Epithelial cell of prostate (primary cell): ENCODE results near the gene PLCB2.
A peak's percentile ranks its signal among the peaks of the same experiment; 100 is the strongest.

ENCODE experiments used
- DNase-seq: peaks from one replicate; pipeline ENCODE4 v3.0.0-alpha.2; 2011; ENCODE audit warnings: low read depth, low spot score
- H3K27ac ChIP-seq: fragments of 450-650 bp; 2 replicates; pipeline ENCODE4 v1.5.1; 2017; ENCODE audit warnings: mild to moderate bottlenecking

PLCB2 gene

GRCh38 chr15:40275523-40275922 is 32.2 kb downstream of the PLCB2 start:
- no peak for DNase-seq
- H3K27ac ChIP-seq, result no peak overlapping the region

- no peak for DNase-seq
- no peak overlapping the region for H3K27ac ChIP-seq
Observed at GRCh38 chr15:40274350-40275274, 33.1 kb downstream of the PLCB2 start.

- no peak for DNase-seq
- no peak overlapping the region for H3K27ac ChIP-seq
Observed at GRCh38 chr15:40273428-40273827, 34.3 kb downstream of the PLCB2 start.

- H3K27ac ChIP-seq, result no peak overlapping the region
- no peak for DNase-seq
Observed at GRCh38 chr15:40272485-40273056, 35.2 kb downstream of the PLCB2 start.

GRCh38 chr15:40271685-40272484 is 35.9 kb downstream of the PLCB2 start:
- H3K27ac ChIP-seq, result no peak overlapping the region
- DNase-seq, result no peak

- no peak overlapping the region for H3K27ac ChIP-seq
- no peak for DNase-seq
Observed at GRCh38 chr15:40270246-40270995, 37.3 kb downstream of the PLCB2 start.

DNA sequence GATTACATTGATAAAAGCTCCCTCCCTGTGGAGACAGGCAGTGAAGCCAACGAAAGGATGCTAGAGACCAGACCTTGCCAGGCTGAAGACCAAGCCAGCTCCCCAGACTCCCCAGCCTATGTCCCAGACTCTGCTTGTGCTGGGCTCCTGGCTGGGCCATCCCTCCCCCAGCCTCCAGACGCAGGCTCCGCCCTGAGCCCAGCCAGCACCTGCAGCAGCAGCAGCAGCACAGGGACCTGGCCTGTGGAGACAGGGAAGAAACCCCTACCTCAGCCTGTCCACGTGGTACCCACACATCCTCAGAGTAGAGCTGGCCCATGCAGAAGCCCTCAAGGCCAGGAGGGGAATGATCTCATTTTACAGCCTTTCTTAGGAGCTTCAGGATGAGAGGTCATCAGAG is 38.1 kb downstream of the PLCB2 start:
- DNase-seq, result no peak
- no peak overlapping the region for H3K27ac ChIP-seq

- no peak for DNase-seq
- H3K27ac ChIP-seq, result no peak overlapping the region
Observed at GRCh38 chr15:40267670-40268069, 40.1 kb downstream of the PLCB2 start.

- H3K27ac ChIP-seq, result peak overlapping the region; percentile 50
- DNase-seq, result peak; percentile 89
Observed at GRCh38 chr15:40266828-40267304, 40.9 kb downstream of the PLCB2 start.

DNA sequence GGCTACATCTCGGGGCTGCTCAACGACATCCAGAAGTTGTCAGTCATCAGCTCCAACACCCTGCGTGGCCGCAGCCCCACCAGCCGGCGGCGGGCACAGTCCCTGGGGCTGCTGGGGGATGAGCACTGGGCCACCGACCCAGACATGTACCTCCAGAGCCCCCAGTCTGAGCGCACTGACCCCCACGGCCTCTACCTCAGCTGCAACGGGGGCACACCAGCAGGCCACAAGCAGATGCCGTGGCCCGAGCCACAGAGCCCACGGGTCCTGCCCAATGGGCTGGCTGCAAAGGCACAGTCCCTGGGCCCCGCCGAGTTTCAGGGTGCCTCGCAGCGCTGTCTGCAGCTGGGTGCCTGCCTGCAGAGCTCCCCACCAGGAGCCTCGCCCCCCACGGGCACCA is 41.9 kb downstream of the PLCB2 start:
- no peak for DNase-seq
- no peak overlapping the region for H3K27ac ChIP-seq

GRCh38 chr15:40265355-40265754 is 42.4 kb downstream of the PLCB2 start:
- no peak overlapping the region for H3K27ac ChIP-seq
- no peak for DNase-seq

- no peak overlapping the region for H3K27ac ChIP-seq
- DNase-seq, result no peak
Observed at GRCh38 chr15:40264321-40265153, 43.2 kb downstream of the PLCB2 start.

DNA sequence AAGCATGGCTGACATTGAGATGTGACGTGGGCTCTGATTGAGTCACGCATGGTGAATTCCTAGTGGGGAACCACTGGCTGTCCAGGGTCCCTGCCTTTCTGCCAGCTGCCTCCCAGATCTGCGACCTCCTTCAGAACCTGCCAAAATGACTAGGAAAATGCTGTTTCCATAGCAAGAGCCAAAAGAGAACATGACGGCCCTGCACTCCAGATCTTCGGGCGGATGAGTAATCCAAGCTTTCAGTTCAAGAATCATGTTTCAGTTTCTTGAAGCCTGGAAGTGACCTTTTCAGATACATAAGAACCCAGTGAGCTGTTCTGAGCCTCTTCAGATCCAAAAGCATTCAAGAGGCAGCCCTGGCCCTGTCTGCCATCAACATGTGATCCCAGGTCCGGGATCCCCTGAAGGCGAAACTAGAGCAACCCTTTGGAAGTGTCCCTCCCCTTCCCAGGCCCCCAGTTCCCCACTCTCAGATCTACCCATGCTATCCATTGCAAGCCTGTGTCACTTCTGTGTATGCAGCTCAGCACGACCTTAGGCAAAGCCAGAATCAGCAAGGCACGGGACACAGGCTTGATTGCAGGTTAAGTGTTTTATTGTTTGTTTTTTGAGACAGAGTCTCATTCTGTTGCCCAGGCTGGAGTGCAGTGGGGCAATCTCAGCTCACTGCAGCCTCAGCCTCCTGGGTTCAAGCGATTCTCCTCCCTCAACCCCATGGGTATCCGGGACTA is 44.5 kb downstream of the PLCB2 start:
- H3K27ac ChIP-seq, result no peak overlapping the region
- no peak for DNase-seq

DNA sequence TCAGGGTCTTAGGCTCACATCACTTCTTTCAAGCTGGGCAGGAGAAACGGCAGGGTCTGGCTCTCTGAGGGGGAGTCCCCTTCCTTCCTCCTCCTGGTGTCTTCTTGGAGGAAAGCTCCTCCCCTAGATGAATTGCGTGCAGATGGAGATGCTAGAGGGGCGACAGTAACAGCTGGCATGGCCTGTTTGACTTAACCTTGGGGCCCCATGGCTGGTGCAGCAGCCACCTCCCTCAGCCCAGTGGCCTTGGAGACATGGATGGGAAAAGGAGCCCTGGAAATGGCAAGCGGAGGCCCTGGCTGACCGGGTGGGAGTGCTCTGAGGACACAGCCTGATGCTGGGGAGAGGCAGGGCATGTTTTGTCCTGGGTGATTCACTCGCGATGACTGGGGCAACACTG is 48.7 kb downstream of the PLCB2 start:
- DNase-seq, result no peak

DNA sequence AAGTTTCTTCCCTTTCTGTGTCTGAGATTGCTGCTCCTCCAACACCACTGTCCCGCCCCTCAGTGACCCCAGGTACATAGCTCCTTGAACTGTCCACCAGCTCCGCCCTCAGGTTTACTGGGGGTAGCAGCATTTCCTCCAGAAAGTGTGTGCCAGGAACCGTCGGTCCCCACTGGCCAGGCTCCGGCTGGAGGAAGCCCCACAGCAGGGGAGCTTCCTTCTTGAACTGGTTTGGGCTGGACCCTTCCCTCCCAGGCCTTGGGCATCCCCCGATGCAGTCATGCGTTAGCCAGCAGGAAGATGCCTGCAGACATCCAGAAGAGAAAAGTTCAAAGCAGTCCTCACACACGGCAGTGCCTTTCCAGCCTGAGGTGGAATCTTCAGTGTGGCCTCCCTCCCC is 49.2 kb downstream of the PLCB2 start:
- DNase-seq, result no peak

More for the DNA sequence above, 48.7 kb downstream of the PLCB2 start:
- H3K27ac ChIP-seq, result no peak overlapping the region

DNA sequence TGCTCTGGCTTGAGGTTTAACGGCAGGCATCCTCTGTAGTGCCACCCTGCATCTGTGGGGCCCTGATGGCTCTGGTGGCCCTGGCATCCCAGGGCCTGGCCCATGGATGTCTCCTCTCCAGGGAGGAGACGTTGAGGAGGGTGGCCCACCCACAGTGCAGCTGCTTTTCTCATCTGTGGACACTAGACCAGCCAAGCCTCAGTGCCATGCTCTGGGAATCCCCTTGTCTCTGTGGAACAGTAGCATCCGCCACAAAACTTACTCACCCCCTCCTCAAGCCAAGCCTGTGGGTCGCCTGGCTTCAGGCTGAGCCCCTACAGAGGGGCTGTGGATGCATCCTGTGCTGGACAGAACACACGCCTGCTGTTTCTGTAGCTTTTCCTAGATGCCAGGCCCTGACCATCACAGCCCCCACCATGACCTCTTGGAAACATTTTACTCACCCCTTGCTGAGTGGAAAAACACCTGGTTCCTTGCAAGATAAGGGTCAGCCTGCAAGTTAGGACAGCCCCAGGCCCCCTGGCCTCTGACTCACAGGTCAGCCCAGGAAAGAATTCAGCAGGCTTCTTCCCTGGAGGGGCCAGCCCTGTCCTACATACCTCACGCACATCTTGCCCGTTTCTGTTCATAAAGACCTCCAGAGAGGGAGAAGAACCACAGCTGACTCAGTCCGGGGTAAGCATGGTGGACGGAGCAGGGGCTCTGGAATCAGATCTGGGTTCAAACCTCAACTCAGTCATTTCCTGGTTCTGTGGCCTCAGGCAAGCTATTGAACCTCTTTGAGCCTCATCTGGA is 49.9 kb downstream of the PLCB2 start:
- no peak overlapping the region for H3K27ac ChIP-seq
- no peak for DNase-seq

More for the DNA sequence above, 49.2 kb downstream of the PLCB2 start:
- H3K27ac ChIP-seq, result no peak overlapping the region

DNA sequence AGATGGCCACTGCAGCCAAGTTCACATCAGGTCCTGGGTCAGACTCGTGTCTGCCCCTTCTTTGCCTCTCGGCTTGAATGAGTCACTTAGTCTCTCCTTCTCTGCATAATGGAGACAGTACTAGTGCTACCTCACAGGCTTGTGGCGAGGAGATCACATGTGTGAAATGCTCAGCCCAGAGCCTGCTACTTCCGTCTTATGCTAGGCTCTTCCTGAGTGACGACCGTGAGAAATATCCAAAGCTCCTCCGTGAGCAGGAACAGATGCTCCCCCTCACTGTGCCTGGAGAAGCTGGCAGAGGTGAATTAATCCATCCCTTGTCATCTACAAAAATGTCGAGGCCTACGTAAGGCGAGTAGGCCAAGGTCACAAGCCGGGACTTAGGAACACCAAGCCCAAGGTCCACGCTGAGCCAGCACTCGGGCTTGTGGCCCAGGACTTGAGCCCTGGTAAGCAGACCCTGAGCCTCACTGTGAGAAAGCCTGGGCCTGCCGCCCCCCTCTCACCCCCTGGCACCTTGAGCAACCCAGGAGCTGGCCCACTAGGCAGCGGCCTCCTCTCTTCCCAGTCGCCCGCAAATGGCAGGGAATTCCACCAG is 51.0 kb downstream of the PLCB2 start:
- no peak for DNase-seq
- no peak overlapping the region for H3K27ac ChIP-seq
